Measurements from ENCODE around the gene MEG3. TPM values are rescaled to one million over a fixed set of nuclear protein-coding genes. Genes with fewer than 3 reads are reported as not detected.

Gene MEG3
- total RNA-seq, 2 experiments from 2014 or later = not detected

DNA sequence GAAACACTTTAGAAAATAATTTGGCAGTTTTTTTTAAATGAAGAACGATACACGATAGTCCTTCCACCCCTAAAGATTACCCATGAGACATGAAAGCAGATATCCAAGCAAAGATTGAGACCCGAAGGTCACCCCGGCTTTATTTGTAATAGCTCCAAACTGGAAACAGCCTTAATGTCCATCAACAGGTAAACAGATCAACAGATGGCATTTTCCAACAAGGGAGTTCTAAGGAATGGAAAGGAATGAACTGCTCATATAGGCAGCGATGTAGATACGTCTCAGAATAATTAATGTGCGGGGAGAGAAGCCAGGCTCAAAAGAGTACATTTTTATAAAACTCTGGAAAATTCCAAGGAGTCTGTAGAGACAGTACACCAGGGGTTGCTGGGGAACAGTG lies 23.7 kb upstream of the MEG3 start:
- POLR2A ChIA-PET = interaction anchor here (0.6 kb wide), 1 partner anchor 366 kb away, joined by 4 read pairs; no protein-coding TSS in a partner anchor
- DNase-seq (ENCODE audit: low spot score) = no peak
- H2AFZ ChIP-seq (ENCODE audit: low read length) = no peak overlapping the region
- BruUV-seq (replicated peaks) = no TSS peak
- H3K4me2 ChIP-seq (ENCODE audit: low read length) = no peak overlapping the region
- intact Hi-C loops (cut with micrococcal nuclease; ENCODE audit: unreplicated experiment) = no loop called here
- H3K36me3 ChIP-seq (ENCODE audit: insufficient read depth, low read length) = no peaks in the 10 kb centered on the region
- no peak overlapping the region for H3K4me3 ChIP-seq (ENCODE audit: low read depth, low read length, poor library complexity, severe bottlenecking)
- H3K9me3 ChIP-seq (ENCODE audit: low read length) = no peaks in the 10 kb centered on the region
- H3K9me2 ChIP-seq (ENCODE audit: insufficient read depth, low read length) = no peaks in the 10 kb centered on the region
- H3K27ac ChIP-seq (ENCODE audit: low read depth, low read length, poor library complexity, severe bottlenecking) = no peak overlapping the region
- H3K79me2 ChIP-seq (ENCODE audit: insufficient read depth, low read depth, low read length) = no peaks in the 10 kb centered on the region
- no peaks in the 10 kb centered on the region for H3K4me1 ChIP-seq (ENCODE audit: insufficient read depth, low read length, poor library complexity, severe bottlenecking)
- CTCF ChIA-PET (ENCODE audit: unreplicated experiment) = no interaction called here
- TF ChIP-seq, protein P1, sequence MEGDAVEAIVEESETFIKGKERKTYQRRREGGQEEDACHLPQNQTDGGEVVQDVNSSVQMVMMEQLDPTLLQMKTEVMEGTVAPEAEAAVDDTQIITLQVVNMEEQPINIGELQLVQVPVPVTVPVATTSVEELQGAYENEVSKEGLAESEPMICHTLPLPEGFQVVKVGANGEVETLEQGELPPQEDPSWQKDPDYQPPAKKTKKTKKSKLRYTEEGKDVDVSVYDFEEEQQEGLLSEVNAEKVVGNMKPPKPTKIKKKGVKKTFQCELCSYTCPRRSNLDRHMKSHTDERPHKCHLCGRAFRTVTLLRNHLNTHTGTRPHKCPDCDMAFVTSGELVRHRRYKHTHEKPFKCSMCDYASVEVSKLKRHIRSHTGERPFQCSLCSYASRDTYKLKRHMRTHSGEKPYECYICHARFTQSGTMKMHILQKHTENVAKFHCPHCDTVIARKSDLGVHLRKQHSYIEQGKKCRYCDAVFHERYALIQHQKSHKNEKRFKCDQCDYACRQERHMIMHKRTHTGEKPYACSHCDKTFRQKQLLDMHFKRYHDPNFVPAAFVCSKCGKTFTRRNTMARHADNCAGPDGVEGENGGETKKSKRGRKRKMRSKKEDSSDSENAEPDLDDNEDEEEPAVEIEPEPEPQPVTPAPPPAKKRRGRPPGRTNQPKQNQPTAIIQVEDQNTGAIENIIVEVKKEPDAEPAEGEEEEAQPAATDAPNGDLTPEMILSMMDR (conservative IDR thresholded peaks at IDR 0.05; ENCODE audit: low read length) = no peak
- no peak for TF ChIP-seq EZH2phosphoT487 (IDR thresholded peaks at IDR 0.05; ENCODE audit: borderline replicate concordance, low read depth, low read length)
- H4K20me1 ChIP-seq (ENCODE audit: insufficient read depth, low read length) = no peaks in the 10 kb centered on the region

DNA sequence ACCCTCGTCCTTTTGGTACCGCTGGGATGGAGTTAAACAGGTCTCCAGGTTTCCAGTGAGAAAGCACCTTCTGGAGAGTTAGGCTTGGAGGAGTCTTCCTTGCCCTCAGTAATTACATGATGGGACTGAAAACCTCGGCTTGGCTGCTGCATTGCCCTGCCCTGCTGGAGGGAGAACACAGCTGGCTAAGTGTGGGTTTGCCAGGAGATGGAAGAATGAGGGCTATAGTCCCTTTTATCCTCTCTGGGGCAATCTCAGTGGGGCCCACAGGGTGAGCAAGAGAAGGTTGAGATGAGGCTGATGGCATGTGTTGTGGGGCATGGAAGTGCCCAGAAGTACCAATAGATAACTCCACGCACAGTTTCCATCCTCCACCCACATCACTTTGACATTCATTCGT lies 23.2 kb upstream of the MEG3 start:
- no peak overlapping the region for H2AFZ ChIP-seq (ENCODE audit: low read length)
- H3K4me2 ChIP-seq (ENCODE audit: low read length) = no peak overlapping the region
- H3K27ac ChIP-seq (ENCODE audit: low read depth, low read length, poor library complexity, severe bottlenecking) = no peak overlapping the region
- BruUV-seq (replicated peaks) = no TSS peak
- POLR2A ChIA-PET = interaction anchor here (0.6 kb wide), 1 partner anchor 365 kb away, joined by 4 read pairs; no protein-coding TSS in a partner anchor
- DNase-seq (ENCODE audit: low spot score) = no peak
- H4K20me1 ChIP-seq (ENCODE audit: insufficient read depth, low read length) = no peaks in the 10 kb centered on the region
- no peaks in the 10 kb centered on the region for H3K9me3 ChIP-seq (ENCODE audit: low read length)
- H3K4me1 ChIP-seq (ENCODE audit: insufficient read depth, low read length, poor library complexity, severe bottlenecking) = no peaks in the 10 kb centered on the region
- intact Hi-C loops (cut with micrococcal nuclease; ENCODE audit: unreplicated experiment) = no loop called here
- TF ChIP-seq EZH2phosphoT487 (IDR thresholded peaks at IDR 0.05; ENCODE audit: borderline replicate concordance, low read depth, low read length) = no peak
- TF ChIP-seq, protein P1 (conservative IDR thresholded peaks at IDR 0.05; ENCODE audit: low read length) = no peak
- H3K9me2 ChIP-seq (ENCODE audit: insufficient read depth, low read length) = no peaks in the 10 kb centered on the region
- CTCF ChIA-PET (ENCODE audit: unreplicated experiment) = no interaction called here
- no peak overlapping the region for H3K4me3 ChIP-seq (ENCODE audit: low read depth, low read length, poor library complexity, severe bottlenecking)
- no peaks in the 10 kb centered on the region for H3K36me3 ChIP-seq (ENCODE audit: insufficient read depth, low read length)
- H3K79me2 ChIP-seq (ENCODE audit: insufficient read depth, low read depth, low read length) = no peaks in the 10 kb centered on the region

DNA sequence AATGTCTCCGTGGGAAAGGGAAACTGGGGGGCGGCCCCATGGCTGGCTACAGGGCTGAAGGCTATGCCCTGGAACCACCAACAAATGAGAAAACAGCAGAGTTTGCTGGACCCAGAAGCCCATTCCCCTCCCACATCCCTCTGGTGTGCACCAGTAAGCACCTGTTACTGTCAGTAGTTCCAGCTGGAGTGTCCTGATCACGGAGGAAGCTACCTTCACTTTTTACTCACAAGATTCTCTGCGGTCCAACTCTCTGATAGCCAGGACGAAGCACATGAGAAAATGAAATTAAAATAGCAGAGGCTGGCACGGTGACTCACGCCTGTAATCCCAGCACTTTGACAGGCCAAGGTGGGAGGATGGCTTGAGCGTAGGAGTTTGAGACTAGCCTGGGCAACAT lies 22.7 kb upstream of the MEG3 start:
- Histone ChIP-seq H4K20me1 (ENCODE audit: insufficient read depth, low read length) (no peaks in the 10 kb centered on the region), H3K4me2 (ENCODE audit: low read length) (no peak overlapping the region), H3K9me3 (ENCODE audit: low read length) (no peaks in the 10 kb centered on the region), H2AFZ (ENCODE audit: low read length) (no peak overlapping the region), H3K9me2 (ENCODE audit: insufficient read depth, low read length) (no peaks in the 10 kb centered on the region), H3K27ac (ENCODE audit: low read depth, low read length, poor library complexity, severe bottlenecking) (no peak overlapping the region), H3K36me3 (ENCODE audit: insufficient read depth, low read length) (no peaks in the 10 kb centered on the region), H3K79me2 (ENCODE audit: insufficient read depth, low read depth, low read length) (no peaks in the 10 kb centered on the region), H3K4me3 (ENCODE audit: low read depth, low read length, poor library complexity, severe bottlenecking) (no peak overlapping the region), H3K4me1 (ENCODE audit: insufficient read depth, low read length, poor library complexity, severe bottlenecking) (no peaks in the 10 kb centered on the region)
- BruUV-seq (replicated peaks) = no TSS peak
- CTCF ChIA-PET (ENCODE audit: unreplicated experiment) = no interaction called here
- POLR2A ChIA-PET = no interaction called here
- intact Hi-C loops (cut with micrococcal nuclease; ENCODE audit: unreplicated experiment) = no loop called here
- DNase-seq (ENCODE audit: low spot score) = no peak
- no peak for TF ChIP-seq EZH2phosphoT487 (IDR thresholded peaks at IDR 0.05; ENCODE audit: borderline replicate concordance, low read depth, low read length)
- TF ChIP-seq, protein P1 (conservative IDR thresholded peaks at IDR 0.05; ENCODE audit: low read length) = no peak

Data from OCI-LY7 (cell line).